RWPE1 (cell line): ENCODE data around the gene TPRKB.
"Not testable (repeated sequence)": the region's sequence is repeated elsewhere in the genome, so short reads cannot be mapped to it uniquely, and the experiment has no call there.

ENCODE experiments used
- CTCF ChIA-PET: fragments of 350-600 bp; sonication (Branson Sonifier 250); formaldehyde crosslinking; extraction: SDS; loops from one replicate; lab custom pipeline; 2021; lab: Yijun Ruan, JAX
- POLR2A ChIA-PET: fragments of 400-600 bp; formaldehyde crosslinking; extraction: SDS; loops from one replicate; lab custom pipeline; 2020; ENCODE audit warnings: antibody characterized with exemption; ENCODE audit not compliant: low non-redundant PET; lab: Yijun Ruan, JAX
- DNase-seq: peaks from one replicate; pipeline ENCODE4 v3.0.0; 2012; ENCODE audit warnings: low spot score
- H3K27ac ChIP-seq: fragments of 450-650 bp; 2 replicates; pipeline ENCODE4 v1.5.1; 2017
- TF ChIP-seq, protein P1 (sequence below): fragments of 450-650 bp; conservative IDR thresholded peaks from 2 replicates; pipeline ENCODE4 v1.5.1; 2017; ENCODE audit warnings: low read depth, mild to moderate bottlenecking

TPRKB gene

DNA sequence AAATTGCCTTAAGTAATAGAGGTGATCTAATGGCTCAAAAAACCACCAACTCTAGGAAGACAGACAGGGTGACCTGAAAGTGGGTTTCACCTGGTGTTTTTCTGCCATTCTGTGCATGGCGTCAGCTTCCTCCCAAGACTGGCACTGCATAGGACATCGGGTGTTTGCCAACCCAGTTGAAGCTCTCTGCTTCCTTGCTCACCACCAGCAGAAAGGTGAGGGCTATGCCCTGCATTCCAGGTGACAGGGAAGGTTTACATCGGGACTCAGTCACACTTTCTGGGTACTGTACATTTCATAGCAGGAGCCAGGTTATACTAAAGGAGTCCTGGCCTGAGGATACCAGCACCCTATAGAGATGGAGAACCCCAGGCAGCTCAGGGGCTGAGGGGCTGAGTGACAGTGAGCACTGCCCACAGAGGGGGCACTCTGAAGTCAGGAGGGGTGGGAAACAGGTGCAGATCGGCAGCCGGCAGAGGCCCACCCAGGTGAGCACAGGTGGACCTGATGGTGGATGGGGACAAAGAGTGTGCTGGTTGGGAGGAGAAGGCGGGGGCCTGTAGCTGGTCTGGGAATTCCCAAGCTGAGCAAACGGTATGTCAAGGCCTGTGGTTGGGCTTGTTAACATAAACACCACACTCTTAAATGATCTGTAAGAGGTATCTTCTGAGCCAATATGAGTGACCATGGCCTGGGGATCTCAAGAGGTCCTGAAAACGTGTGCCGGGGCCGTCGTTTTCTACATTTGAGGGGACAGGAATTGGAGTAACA lies 18.1 kb downstream of the TPRKB start:
- POLR2A ChIA-PET: no interaction called here
- H3K27ac ChIP-seq: no peak overlapping the region
- DNase-seq: no peak
- CTCF ChIA-PET: no interaction called here
- TF ChIP-seq, protein P1, sequence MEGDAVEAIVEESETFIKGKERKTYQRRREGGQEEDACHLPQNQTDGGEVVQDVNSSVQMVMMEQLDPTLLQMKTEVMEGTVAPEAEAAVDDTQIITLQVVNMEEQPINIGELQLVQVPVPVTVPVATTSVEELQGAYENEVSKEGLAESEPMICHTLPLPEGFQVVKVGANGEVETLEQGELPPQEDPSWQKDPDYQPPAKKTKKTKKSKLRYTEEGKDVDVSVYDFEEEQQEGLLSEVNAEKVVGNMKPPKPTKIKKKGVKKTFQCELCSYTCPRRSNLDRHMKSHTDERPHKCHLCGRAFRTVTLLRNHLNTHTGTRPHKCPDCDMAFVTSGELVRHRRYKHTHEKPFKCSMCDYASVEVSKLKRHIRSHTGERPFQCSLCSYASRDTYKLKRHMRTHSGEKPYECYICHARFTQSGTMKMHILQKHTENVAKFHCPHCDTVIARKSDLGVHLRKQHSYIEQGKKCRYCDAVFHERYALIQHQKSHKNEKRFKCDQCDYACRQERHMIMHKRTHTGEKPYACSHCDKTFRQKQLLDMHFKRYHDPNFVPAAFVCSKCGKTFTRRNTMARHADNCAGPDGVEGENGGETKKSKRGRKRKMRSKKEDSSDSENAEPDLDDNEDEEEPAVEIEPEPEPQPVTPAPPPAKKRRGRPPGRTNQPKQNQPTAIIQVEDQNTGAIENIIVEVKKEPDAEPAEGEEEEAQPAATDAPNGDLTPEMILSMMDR: no peak

DNA sequence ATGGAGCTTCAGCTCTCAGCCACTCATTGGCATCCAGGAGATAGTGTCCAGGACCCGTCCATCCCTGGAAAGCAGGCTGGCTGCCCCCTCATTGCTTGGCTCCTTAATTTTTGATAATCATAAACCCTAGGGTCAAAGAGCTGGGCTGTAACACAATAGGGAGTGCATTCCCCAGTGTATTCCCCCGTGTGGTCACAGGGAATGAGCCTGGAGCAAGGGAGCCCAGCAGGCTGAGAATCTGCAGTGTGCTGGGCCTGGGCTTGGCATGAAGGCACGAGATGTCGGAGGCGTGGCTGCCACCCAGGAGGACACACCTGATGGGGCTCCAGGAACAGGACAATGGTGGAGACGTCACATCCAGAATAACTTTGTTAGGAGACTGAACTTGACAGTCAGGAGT lies 18.7 kb downstream of the TPRKB start:
- TF ChIP-seq, protein P1: no peak
- CTCF ChIA-PET: no interaction called here

DNA sequence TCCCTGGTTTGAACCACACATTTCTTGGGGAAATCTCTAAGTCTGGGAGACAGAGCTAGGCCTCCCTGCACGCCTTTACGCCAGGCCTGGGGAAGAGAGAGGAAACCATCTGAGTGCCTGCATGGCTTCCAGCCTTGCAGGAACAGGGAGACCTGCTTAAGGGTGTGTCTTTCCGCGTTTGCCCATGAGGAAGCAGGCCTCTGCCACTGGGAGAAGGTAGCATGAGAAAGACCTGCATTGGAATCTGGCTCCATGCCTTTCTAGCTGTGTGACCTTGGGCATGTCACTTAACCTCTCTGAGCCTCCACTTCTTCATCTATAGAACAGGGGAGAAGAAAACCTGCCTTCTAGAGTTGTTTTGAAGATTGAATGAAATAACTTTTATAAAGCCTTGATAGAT lies 19.4 kb downstream of the TPRKB start:
- DNase-seq, H3K27ac ChIP-seq, CTCF ChIA-PET, POLR2A ChIA-PET: not testable (repeated sequence)

More for the DNA sequence above, 18.7 kb downstream of the TPRKB start:
- H3K27ac ChIP-seq: no peak overlapping the region
- no peak for DNase-seq
- POLR2A ChIA-PET: no interaction called here

DNA sequence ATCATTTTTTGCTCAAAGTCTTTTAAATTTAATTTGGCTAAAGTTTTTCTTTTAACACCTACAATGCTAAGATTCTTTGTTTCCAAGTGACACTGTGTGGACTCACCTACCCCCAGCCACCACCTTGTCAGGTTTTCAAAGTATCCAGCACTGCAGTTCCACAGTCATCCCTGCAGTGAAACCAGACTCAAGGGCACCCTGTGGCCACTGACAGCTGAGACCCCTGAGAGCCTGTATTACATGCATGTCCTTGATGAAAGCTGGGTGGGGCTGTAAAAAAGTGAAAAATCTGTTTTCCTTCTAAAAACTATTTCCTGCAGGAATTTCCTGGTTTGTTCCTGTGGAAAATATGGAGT lies 19.9 kb downstream of the TPRKB start:
- DNase-seq: no peak
- POLR2A ChIA-PET: no interaction called here
- H3K27ac ChIP-seq: no peak overlapping the region
- TF ChIP-seq, protein P1: no peak
- CTCF ChIA-PET: no interaction called here

DNA sequence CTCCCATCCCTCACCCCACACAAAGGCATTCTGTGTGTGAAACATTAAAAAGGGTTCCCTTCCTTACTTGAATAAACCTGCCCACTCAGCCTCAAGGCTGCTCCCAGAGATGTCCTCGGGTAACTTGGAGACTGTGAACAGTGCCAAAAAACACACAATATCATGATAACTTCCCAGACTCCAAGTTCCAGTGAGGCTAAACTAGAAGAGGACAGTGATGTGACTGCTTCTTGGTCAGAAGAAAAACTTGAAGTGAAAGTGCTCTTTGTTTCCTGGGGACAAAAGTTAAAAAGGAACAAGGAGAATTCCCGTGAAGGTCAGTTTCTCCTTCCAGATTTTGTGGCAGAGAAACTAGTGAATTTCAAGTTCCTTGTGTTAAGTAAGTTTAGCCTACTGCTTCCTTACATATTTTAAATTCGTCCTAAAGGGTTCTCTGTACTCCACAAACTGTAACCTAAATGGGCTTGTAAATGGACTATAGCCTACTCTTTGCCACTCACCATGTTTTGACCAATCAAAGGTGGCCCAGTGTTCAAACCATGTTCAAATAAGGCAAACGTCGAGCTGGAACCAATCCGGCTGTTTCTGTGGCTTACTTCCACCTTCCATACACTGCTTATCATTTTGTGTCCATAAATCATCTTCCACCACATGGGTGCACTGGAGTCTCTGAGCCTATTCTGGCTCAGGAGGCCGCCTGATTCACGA lies 20.4 kb downstream of the TPRKB start:
- CTCF ChIA-PET: no interaction called here
- no peak for DNase-seq
- POLR2A ChIA-PET: no interaction called here
- H3K27ac ChIP-seq: no peak overlapping the region
- TF ChIP-seq, protein P1: no peak

DNA sequence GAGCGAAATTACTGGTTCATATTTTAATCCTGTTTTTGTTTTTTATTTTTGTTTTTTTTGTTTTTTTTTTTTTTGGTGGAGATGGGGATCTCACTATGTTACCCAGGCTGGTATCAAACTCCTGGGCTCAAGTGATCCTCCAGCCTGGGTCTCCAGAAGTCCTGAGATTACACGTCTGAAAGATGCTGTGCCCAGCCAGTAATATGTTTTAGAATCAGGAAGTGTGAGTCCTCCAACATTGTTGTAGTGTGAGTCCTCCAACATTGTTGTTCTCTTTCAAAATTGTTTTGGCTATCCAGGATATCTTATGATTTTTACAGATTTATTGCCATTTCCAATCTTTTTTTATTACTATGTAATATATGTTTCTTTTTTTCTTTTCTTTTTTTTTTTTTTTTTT lies 23.1 kb downstream of the TPRKB start:
- POLR2A ChIA-PET: no interaction called here
- no peak overlapping the region for H3K27ac ChIP-seq
- no peak for DNase-seq
- CTCF ChIA-PET: no interaction called here
- TF ChIP-seq, protein P1: no peak

DNA sequence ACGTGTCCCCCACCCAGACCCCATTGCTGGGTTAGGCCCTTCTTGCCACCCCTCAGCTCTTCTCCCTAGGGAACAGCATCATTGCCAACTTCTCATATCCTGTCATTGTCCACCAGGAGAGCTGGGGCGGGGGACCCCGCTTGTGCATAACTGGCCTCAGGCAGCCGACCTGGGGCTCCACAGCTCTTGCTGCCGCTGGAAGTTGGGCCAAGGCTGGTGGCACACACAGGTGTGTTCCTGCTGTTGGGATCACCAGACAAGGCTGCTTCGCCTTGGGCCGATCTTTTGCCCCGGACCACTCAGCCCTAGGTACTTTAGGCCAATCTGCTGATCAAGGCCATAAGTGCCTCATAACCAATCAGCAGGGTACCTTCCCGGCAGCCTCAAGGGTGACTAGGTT lies 28.6 kb downstream of the TPRKB start:
- ChIA-PET CTCF (no interaction called here), POLR2A (no interaction called here)
- H3K27ac ChIP-seq: no peak overlapping the region
- no peak for DNase-seq
- TF ChIP-seq, protein P1: no peak
